ENCODE data around the gene RAB31.
"Not testable (repeated sequence)": the region's sequence is repeated elsewhere in the genome, so short reads cannot be mapped to it uniquely, and the experiment has no call there.

RAB31 gene, protein sequence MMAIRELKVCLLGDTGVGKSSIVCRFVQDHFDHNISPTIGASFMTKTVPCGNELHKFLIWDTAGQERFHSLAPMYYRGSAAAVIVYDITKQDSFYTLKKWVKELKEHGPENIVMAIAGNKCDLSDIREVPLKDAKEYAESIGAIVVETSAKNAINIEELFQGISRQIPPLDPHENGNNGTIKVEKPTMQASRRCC

DNA sequence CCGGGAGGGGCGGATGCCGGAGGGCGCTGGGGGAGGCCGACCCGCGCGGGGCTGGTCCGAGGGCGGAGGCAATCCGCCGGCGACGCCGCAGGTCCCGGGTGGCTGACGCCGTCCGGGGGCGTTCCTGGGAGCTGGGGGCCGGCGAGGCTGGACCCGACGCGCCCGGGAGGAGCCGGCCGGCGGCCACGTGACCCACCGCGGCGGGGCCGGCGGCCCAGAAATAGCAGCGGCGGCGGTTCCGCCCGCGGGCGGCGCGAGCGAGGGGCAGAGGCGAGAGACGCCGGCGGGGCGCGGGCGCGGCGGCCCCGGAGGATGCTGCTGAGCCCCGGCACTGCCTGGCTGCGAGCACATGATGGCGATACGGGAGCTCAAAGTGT is at the start of gene RAB31:
RAB31 (plus strand) TSS at position 245 of the 377 bp plus-strand sequence; CDS start at position 350, 105 bp downstream.
- DNase-seq, result no peak

DNA sequence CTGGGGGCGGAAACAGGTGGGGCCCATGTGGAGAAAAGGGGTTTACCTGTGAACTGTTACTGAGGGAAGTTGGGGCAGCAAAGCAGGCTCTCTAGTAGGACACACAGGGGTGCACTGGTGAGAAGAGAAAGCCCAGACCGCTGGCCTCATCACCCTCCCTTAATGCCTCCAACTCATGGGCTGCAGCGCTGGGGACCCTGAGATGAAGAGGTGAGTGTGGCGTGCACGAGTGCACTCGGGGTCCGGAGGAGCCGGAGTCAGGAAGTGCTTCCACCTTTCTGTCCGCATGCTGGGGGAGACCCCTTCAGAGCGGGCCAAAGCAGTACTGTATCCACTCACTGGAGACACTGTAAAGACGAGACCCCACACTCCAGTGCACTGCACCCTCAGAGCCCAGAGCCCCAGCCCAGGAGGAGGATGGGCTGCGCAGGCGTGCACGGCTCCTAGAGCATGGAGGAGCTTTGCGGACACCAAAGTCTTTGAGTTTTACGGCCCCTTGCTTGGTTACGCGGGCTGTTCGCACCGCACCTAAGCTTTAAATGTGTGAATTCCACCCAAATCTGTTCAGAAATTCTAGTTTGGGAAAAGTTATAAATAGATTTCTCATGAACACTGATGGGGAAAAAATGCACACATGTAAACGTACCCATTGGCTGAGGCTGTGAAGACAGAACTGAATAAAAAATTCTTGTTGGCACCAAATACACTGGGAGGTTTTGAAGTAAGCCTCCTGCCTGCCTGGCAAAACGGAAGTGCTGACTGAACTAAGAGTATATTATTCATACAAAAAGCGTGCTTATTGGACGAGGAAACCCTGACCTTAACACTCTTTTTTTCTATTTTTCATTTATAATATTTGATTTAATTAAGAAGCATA is 48.4 kb upstream of the RAB31 start:
- no peak for DNase-seq

DNA sequence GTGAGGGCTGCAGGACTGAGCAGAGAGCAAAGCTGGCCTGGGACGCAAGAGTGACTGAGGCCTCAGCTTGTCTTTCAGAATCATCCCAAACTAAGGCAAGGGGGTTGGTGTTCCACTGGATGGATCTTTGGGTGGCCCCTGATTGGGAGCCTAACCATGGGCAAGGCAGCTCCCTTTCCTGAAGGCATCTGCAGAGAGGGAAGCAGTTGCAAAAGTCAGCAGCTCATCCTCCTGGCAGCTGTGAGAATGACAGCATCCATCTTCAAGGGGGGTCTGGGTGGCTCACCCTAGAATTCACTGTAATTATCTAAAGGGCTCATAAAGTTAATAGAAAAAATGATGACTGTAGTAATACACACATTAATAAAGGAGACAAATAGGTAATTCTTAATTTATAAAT is 46.5 kb upstream of the RAB31 start:
- DNase-seq, result no peak

DNA sequence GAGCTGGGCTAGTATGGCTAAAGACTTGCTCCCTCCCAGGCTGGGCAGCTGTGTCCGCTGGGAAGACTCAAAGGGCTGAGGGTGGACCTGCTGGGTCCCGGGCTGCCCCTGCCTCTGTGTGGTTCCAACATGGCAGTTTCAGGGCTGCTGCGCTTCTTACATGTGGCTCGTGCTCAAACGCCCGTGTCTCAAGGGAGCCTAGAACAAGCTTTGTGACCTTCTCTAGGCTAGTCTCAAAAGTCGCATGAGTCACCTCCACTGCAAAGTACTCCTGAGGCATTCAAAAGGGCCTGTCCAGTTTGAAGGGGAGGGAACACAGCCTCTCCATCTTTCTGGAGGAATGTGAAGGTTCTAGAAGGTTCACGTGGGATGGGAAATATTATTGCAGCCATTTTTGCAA is 44.7 kb upstream of the RAB31 start:
- no peak for DNase-seq

DNA sequence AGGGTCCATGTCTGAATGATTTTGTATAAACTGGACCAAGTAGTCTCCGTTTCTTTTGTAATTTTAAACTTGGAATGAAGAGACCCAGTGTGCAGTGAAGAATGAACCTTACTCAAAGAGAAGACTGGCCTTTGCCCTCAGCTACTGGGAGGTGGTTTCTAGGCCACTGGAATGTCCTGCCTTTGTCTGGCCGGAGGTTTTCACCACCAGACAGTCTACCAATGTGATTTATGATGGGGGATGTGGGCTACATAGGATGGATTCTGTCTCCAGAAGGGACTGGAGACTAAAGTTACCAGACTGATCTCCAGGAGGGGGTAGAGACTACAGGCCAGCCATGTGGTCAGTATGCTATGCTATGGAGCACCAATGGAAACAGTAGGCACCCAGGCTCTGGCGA is 42.8 kb upstream of the RAB31 start:
- no peak for DNase-seq

DNA sequence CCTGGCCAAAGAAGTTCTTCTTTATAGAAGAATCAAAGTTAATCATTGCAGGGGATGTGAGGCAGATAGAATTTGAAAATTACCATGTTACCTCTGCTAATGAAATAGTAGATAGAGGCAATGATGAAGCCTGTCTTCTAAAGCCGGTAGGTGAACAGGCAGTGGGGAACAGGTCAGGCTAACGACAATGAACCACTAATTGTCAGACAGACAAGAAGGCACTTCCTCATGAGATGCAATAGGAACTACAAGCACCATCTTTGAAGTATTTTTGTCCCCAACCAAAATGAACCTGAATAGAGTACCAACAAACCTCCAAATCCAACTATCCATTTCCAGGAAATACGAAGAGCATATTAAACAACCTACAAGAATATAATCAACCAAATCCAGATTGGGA is 41.6 kb upstream of the RAB31 start:
- no peak for DNase-seq

DNA sequence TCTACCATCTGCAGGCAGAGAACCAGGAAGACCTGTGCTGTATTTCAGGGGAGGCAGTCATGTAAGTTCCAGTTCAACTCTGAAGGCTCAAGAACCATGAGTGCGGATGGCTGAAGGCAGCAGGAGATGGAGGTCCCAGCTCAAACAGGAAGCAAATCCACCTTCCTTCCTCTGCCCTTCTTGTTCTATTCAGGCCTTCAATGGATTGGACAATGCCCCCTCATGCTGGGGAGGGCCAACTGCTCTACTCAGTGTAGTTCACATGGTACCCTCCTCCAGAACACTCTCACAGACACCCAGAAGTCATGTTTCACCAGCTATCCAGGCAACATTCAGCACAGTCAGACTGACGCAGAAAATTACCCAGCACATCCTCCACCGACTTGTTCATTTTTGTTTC is 39.1 kb upstream of the RAB31 start:
- no peak for DNase-seq

DNA sequence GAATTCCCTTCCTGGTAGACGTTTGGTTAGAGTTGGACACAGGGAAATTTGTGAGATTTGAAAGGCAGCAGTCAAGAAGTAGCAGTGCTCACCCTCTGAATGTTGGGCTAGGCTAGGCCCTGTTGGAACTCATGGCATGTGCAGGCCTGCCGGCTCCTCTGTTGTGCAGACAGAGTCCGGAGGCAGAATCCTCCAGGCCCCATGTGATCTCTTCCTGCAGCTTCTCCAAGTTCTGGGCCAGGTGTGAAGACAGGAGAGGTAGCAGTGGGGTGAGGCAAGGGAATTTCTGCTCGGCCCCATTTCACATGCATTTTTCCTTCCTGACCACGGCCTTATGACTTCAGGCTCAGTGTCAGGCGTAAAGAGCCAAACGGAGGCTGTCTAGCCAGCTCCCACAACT is 36.9 kb upstream of the RAB31 start:
- DNase-seq, result no peak

DNA sequence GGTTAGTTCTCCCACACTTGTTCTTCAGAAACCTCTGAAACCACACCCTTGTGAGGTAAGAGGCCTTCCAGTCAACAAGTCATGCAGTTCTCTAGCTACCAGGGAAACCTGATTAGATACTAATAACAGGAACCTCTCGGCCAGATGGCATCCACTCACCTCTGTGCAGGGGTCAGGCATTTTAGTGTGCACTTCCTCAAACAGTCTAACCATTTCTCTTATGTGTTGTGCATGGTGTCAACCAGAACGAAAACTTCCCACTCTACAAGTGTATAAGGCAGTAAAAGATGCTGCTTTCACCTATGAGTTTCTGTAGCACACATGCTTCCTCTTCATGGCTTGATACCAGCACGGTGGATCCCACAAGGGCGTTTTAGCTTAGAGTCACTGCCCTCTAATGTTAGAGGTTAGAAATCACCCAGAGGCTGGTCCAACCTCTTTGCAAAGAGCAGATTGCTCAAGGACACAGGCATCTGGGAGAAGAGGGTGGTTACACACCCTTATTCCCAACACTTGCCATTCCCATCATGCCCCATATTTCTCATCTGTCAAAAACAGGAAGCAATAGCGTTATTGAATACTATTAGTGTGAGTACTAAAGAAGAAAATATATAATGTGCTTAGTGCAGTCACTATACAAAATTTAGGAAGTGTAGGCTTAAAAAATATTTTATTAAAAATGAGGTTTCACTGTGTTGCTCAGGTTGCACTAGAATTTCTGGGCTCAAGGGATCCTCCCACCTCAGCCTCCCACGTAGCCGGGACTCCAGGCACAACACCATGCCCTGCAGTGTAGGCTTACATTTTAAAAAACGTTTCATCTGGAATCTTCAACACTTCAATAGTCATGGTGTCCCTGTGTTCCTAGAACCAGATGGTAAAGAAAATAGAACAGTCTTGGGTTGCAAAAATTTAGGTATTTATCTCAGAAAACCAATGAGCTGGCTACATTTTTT is 34.5 kb upstream of the RAB31 start:
- DNase-seq, result no peak

DNA sequence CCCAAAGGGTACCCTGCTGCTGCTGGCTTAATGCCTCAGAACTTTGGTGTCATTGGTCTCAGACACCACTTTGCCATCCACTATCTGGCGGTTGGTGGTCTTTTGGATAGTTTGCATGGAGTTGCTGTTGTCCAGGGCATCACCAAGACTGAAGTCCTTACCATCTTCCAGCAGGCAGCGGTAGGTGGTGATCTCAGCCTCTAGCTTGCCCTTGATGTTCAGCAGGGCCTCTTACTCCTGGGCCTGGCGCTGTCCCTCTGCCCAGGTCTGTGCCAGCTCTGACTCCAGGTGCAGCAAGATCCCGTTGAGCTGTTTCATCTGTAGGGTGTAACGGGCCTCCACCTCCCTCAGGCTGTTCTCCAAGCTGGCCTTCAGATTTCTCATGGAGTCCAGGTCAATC is 29.9 kb upstream of the RAB31 start:
- not testable (repeated sequence) for DNase-seq

DNA sequence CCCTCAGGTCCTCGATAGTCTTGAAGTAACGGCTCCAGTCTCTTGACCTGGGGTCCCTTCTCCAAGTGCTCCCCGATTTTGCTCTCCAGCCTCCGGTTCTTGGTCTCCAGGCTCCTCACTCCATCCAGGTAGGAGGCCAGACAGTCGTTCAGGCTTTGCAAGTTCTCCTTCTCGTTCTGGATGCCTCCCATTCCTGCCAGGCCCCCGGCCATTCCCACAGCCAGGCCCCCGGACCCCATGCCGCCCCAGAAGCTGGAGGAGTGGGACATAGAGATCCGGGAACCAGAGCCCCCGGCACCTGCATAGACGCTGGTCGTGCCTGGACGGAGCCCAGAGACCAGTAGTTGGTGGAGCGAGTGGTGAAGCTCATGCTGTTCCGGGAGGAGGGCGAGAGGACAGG is 29.0 kb upstream of the RAB31 start:
- no peak for DNase-seq

DNA sequence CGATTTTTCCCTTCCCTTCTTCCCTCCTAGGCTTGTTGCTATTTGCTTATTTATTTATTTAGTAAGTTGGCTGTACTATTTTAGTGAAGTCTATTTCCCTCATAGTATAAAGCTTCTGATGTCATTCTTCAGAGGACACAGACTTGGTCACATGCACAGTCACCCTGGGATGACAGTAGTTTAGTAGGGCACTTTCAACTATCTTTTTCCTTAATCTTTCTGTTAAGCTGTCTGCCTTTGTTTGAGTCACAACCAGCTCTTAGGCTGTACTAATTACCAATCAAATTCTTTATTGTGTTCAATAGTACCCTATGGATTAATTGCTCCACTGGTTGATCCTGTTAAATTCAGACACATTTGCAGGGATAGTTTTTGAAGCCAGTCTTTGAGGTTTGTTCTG is 26.9 kb upstream of the RAB31 start:
- DNase-seq, result no peak

DNA sequence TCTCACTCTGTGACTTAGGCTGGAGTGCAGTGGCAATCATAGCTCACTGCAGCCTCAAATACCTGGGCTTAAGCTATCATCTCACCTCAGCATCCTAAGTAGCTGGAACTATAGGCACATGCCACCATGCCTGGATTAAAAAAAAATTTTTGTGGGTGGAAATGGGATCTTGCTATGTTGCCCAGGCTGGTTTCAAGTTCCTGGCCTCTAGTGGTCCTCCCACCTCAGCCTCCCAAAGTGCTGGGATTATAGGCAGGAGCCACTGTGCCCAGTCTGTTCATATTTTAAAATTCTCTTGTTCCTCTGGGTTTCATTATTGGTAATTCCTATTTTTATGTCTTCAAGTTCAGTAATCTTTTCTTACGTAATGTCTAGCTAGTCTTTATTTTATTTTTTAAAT is 25.5 kb upstream of the RAB31 start:
- no peak for DNase-seq

DNA sequence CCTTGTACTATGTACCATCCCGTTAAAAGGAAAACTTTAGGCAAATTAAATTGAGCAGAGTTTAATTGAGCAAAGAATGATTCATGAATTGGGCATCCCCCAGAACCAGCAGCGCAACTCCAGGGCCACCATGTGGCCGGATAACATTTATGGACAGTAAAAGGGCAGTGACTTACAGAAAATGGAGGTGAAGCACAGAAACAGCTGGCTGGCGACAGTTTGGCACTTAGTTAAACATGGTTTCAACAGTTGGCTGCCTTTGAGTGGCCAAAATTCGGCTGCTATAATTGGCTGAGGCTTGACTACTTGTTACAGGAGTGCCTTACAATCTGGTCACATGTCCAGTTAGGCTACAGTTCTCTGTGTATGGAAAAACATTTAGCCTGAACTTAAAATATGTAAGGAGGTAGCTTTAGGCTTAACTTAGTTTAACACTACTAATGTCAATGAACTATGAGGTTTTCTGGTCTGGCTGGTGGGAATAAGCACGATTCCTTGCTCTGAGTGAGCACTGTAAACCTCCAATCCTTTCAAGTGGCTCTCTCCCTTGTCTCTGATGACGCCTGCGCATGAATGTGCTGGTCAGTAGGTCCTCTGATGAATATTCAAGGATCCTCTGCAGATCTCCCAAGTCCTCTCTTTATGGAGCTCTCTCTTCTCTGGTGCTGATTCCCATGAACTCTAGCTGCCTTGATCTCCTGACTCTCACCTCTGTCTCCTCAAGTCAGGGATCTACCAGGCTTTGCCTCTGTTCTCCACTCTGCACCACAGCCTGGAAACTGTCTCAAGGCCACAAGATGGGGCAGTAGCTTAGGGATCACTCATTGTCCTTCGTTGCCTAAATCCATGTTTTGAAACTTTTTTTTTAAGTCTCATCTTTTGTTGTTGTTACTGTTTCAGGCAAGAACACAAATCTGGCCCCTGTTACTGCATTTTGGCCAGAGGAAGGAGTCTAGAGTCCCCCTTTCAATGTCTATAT is 24.4 kb upstream of the RAB31 start:
- no peak for DNase-seq

DNA sequence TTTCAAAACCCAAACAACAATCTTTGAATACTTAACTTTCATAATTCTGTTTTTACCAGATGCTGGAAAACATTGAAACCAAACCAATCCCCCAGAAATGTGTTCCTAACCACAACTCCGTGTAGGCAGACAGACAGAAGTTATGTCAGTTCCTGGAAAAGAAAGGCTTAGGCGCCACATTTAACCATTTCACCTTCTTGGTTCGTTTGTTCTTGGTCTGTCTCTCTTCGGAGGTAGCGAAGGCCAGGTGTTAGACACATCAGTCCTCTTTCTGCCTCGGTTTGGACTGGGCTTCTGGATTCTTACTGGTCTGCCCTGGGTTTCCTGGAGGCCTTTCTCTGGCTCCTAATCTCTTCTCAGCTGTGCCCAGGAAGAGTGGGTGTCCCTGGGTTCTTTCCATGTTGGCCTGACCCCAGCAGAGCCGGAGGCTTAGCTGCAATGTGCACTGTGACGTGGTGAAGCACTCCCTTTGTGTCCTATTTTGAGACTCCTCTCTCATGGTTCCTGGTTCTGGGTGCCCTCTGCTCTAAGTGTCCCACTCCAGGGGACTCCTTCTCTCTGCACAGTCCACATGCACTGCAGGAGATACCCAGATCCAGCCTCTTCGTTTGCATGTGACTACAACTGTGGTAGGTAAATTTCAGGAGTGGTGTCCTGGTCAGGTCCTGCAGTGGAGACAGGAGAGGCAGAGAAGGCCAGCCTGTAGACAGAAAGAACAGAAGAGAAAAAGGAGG is 23.1 kb upstream of the RAB31 start:
- no peak for DNase-seq

DNA sequence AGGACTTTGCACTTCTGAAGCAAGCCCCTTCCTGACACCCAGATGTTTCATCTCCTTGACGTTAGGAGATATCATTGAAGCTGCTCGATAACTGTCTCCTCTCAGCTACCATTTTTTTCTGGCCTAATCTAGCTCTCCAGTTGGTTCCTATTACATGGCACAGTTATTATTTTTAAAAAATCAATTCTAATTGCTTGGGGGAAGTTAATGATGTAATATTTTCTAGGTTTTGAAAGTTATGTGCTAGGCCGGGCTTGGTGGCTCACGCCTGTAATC is 22.5 kb upstream of the RAB31 start:
- no peak for DNase-seq

DNA sequence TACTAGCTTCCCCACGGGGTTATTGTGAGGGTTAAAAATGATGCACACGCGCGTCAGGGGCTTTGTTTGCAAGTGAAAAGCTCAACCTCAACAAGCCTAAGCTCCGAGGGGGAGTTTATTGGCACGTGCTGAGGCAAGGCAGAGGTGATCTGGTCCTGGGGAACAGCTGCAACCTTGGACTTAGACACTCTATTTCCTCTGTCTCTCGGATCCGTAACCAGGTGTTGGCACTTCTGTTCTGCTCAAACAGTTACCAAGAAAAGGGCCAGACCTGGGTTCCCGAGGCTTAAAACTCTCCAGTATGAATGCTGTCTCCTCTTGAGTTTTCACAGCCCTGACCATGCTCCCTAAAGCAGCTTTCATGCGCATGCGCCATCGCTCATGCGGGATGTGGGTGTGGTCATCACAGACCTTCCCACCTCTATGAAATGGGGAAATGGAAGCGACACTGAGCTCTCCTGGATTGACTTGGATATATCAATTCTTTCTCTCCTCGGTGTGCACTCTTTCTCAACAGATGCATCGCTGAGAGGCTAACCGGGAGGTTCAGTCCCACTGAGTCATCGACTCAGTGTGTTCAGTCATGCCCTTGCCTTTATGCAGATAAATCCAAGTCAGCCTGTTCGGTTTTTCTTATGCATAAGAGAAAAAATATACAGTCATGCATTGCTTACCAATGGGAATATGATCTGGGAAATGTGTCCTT is 19.9 kb upstream of the RAB31 start:
- DNase-seq, result no peak

DNA sequence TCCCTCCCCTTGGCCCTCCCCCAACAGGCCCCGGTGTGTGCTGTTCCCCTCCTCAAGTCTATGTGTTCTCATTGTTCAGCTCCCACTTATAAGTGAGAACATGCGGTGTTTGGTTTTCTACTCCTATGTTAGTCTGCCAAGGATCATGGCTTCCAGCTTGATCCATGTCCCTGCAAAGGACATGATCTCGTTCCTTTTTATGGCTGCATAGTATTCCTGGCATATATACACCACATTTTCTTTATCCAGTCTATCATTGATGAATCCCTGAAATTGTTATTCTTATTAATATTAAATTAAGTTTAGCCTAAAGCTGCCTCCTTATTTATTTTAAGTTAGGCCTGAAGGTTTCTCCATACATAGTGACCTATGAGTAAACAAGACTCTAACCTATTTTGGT is 18.8 kb upstream of the RAB31 start:
- no peak for DNase-seq

DNA sequence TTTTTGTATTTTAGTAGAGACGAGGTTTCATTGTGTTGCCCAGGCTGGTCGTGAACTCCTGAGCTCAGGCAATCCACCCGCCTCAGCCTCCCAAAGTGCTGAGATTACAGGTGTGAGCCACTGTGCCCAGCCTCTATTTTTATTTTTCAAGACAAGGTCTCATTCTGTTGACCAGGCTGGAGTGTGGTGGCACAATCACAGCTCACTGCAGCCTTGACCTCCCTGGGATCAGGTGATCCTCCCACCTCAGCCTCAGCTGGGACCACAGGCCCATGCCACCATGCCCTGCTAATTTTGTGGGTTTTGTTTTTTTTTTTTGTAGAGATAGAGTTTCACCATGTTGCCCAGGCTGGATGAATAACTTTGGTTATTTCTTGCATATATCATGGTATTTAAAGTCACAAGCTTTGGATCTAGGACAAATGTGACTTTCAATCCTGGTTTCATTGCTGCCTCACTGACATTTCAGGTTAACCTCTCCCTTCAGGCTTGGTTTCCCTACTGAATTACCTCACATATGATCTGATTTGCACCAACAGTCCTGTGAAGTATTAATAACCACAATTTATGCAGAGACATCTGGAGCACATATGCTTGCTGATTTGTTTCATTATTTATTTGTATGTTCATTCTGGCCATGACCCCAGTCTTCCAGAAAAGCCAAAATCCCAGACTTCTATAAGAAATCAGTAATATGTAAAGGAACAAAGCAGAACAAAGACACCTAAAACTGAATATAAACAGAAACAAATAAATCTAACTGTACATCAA is 17.5 kb upstream of the RAB31 start:
- DNase-seq, result no peak

DNA sequence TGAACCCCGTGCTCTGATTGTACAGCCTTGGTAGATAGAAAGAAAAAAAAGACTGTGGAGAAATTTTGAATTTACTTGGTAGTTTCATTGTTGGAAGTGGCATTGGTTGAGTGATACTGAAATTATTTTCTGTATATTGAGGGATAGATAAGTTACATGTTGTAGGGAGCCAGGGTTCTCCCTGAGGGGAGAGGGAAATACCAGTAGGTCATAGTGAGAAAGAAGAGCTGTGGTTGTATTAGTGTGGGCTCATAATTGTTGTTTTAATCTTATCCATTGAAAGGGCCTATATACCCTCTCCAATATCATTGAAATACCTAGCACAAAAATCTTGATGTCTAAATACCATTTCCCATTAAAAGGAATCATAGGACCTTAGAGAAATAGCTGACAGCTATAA is 16.9 kb upstream of the RAB31 start:
- no peak for DNase-seq
